ENCODE measurements around the gene PDE6D.
"Not testable (repeated sequence)": the region's sequence is repeated elsewhere in the genome, so short reads cannot be mapped to it uniquely, and the experiment has no call there.

Gene PDE6D

DNA sequence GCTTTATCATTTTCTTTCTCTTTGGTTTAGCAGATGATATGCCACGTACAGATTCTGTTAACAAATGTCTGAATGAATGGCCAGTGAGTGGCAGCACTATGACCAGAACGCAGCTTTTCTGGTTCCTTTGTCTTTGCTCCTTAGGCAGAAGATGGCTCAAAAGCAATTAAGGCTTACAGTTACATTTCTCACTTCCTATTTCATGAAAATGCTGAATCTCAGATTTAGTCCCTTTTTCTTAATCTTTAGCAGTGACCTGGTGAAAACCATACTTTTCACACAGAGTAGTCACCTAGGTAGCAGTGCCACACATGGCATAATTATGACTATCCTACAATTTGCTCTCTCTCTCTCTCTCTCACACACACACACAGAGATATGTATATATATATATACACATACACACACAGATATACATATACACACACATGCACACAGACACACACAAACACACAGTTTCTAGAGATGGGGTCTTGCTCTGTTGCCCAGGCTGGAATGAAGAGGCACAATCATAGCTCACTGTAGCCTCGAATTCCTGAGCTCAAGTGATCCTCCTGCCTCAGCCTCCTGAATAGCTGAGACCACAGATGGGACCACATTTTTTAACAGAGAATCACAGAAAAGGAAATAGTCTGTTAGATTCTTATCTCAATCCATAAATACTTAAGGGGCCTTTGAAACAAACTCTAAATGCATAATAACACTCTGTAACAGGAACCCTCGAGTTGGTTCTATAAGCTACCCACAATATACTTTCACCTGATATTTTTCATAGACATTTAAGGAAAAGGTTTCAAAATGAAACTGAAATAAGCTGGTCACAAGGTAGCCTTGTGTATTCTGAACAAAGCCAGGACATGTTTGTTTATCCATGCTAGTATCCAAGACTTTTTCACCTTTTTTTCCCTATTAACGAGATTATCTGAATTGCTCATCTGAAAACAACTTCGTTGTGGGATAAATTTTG lies 11.6 kb downstream of the PDE6D start:
- DNase-seq, result no peak

DNA sequence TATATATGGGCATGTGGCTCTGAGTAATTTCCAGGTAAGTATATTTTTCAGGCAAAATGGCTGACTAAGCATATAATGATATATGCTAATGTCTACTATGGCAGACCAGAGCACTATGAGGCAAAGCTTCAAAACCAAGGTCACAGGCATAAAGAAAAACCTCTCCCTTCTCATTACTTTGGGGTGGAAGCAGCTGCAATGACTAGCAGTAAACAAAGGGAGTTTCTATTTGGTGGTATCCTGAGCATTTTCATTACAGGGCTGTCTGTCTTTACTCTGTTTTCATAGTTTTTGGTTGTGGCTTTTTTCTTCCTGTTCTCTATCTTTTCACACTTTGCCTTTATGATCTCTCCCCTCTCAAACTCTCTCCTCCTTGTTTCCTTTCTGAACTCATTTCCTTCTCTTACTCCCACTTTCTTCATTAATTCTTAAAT lies 15.6 kb downstream of the PDE6D start:
- no peak for DNase-seq

DNA sequence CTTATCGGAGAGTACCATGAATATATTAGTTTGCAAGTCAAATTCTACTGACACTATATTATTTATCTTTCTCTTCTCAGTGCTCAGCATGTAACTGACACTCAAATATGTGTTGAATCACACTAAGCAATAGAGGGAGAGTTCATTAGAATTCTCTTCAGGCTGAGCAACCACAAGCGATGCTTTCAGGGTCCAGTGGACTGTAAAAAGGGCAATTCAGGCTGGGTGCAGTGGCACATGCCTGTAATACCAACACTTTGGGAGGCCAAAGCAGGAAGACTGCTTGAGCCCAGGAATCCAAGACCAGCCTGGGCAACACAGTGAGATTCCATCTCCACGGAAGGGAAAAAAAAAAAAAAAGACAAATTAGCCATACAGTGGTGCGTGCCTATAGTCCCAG lies 16.3 kb downstream of the PDE6D start:
- no peak for DNase-seq

DNA sequence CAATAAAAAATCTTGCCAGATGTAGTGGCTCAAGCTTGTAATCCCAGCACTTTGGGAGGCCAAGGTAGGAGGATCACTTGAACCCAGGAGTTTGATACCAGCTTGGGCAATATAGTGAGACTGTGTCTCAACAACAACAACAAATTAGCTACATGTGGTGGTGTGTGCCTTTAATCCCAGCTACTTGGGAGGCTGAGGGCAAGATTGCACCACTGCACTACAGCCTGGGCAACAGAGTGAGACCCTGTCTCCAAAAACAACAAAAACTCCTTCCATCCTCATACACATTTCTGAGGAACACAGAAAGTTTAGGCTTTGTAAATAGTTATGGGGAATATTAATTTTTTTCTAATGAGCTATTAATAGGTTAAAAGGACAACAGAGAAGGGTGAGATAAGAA lies 17.0 kb downstream of the PDE6D start:
- DNase-seq, result no peak

DNA sequence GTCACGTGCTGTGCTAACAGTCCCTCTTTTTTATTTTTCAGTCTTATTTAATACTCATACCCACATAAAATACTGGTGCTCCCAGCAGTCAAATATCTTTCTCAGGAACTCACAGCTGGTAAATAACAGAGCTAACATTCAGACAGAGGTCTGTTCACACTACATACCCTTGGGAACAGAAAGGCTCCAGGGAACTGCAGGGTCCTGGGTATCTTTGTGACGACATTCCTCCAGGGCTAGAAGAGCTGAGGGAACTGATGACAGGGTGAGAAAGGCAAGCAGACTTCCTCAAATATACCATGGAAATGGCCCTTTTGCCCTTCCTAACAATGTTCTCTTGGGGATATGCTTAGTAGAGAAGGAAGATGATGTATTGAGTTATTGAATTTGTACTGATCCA lies 19.3 kb downstream of the PDE6D start:
- DNase-seq, result no peak

DNA sequence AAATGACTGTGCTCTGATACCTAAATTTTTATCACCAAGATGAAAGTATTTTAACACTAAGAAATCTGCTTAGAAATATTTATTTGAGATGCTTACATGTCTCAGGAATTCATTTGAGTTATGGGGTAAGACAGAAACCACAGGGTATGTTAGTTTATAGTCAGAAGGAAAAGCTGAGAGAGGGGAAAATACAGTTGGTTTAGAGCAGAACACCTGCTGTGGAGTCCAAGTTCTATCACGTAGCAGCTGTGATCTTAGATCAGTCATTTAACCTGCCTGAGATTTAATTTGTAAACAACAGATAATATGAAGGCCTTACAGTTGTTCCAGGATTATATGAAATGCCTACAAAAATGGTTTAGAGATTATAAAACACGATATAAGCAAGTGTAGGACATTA lies 29.0 kb downstream of the PDE6D start:
- DNase-seq, result no peak

DNA sequence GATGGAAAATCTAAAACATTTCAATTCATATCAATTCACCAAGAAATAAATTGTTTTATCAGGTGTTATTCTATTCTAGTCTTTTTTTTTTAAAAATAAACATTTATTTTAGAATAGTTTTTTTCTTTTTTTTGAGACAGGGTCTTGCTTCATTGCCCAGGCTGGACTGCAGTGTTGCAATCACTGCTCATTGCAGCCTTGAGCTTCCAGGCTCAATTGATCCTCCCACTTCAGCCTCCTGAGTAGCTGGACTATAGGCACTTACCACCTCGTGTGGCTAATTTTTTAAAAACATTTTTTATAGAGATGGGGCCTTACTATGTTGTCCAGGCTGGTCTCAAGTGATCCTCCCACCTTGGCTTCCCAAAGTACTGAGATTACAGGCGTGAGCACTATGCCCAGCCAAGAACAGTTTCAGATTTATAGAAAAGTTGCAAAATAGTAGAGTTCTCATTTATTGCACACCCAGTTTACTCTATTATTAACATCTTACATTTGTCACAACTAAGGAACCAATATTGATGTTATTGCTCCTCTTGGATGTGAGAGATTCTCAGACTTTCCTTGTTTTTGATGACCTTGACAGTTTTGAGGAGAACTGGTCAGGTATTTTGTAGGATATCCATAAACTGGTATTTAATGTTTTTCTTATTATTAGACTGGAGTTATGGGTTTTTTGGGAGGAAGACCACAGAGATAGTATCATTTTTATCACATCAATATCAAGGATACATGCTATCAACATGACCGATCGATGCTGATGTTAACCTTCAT lies 29.9 kb downstream of the PDE6D start:
- DNase-seq, result no peak

DNA sequence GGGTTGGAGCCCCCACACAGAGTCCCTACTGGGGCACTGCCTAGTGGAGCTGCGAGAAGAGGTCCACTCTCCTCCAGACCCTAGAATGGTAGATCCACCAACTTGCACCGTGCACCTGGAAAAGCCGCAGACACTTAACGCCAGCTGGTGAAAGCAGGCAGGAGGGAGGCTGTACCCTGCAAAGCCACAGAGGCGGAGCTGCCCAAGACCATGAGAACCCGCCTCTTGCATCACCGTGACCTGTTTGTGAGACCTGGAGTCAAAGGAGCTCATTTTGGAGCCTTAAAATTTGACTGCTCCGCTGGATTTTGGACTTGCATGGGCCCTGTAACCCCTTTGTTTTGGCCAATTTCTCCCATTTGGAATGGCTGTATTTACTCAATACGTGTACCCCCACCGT lies 32.1 kb downstream of the PDE6D start:
- not testable (repeated sequence) for DNase-seq

DNA sequence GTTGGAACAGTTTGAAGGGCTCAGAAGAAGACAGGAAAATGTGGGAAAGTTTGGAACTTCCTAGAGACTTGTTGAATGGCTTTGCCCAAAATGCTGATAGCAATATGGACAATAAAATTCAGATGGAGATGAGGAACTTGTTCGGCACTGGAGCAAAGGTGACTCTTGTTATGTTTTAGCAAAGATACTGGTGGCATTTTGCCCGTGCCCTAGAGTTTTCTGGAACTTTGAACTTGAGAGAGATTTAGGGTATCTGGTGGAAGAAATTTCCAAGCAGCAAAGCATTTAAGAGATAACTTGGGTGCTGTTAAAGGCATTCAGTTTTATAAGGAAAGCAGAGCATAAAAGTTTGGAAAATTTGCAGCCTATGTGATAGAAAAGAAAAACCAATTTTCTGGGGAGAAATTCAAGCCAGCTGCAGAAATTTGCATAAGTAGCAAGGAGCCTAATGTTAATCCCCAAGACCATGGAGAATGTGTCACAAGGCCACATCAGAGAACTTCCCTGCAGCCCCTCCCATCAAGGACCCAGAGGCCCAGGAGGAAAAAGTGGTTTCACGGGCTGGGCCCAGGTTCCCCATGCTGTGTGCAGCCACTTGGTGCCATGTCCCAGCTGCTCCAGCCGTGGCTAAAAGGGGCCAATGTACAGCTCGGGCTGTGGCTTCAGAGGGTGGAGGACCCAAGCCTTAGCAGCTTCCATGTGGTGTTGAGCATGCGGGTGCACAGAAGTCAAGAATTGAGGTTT lies 32.8 kb downstream of the PDE6D start:
- not testable (repeated sequence) for DNase-seq

DNA sequence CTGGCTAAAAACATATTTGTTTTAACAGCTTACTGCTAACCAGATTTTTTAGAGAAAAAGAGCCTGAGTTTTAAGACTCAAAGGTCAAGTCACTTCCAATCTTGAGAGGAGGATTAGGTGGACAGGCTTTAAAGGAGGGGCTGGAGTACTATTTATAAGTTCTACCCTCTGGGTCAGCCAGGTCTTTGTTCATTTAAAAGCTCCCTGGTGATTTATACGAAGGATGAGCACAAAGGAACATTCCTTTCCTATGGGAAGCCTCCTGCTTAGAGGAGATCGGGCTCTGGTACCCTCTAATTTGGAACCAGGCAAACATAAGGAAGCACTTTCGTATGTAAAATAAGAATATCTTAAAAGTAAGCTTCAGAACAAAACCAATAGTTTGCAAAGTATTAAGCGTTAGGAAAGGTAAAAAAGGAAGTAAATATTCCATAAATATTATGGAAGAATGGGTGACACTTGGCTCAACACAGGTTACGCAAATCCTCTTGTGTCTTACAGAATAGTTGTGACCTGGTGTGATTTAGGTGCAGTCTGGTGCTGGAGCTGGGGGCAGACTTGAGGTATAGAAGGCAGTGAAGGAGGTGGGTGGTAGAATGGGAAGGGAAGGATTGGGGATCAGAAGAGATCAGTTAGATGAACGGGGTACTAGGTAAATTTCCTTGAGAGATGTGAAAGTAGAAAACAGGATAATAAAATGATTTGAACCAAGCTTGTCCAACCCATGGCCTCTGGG lies 35.6 kb downstream of the PDE6D start:
- DNase-seq, result no peak

DNA sequence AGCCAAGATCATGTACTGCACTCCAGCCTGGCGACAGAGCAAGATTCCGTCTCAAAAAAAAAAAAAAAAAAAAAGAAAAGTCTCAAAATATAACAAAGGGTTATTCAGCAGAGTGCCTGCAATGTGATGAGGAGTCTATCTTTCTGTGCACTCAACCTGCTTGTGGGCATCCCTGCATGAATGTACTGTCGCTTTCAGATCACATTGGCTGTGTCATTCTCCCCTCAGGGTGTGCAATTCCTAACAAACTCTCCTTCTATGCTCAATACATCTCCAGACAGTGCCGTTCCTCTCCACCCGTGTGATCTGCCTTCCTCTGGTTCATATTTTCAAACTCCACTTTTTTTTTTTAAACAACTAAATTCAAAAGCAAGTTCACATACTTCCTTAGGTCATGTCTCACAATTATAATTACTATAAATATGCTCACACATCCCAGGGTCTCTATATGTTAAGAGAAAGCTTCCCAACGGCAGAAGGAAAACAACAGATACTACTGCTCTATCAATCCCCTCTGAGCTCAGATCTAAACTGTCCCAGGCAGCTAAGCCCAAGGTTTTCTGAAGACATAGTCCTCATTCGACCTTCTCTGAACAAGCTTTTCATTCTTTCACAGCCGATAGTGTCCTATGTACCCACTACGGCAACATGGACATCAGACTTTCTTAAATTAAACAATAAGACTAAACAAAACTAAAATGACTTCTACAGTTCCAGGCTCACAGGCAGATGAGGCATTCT lies 37.5 kb downstream of the PDE6D start:
- DNase-seq, result no peak

DNA sequence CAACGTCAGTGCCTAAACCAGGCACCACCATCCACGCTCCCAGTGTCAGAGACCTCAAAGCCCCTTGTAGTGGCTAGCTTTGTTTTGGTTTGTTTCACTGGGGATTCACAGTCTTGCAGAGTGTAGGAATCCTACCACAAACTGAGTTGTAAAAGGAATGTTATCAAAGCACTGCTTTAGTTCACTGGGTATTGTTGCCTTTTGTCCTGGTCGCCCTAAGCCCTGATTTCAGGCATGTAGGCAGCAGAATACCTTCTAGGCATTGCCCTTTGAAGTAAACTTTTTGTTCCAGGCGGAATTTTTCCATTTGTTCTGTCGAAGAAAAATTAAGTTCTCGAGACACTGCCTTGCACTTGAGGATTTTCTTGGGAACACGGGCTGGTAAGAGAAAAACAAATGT lies 43.3 kb downstream of the PDE6D start:
- DNase-seq, result no peak

DNA sequence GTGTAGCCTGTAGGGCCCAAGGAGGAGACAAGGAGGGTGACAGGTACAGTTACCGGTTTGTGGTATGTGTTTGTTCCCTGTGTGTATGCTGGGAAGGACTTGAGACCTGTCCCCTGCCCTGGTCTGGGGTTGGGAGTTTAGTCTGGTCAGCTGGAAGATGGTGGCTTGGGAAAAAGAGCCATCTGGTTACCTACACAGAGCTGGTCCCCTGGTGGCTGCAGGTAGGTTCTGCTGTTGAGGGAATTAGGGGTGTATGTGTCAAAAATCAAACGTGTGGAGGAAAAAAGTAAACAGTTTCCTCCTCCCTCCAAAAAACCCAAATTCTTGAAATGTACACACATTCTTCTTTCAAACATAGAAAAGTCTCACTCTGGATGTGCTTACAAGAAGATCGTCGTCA lies 48.5 kb downstream of the PDE6D start:
- DNase-seq, result no peak

DNA sequence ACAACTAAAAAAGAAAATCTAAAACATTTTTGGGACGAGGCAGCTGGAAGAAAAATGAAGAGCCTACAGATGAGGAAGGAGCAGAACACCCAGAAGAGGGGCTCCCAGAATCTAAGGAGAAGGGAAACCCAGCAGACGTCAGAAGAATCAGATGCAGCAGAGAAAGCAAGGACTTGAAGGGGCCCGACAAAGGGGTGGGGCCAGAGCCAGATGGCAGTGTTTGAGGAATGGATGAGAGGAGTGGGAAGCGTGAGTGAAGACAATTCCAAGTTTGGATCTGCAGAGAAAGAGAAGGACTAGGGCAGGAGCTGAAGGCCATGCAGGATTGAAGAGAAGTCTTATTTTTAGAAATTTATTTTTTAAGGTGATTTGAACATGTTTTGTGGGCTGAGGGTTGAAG lies 53.5 kb downstream of the PDE6D start:
- no peak for DNase-seq

DNA sequence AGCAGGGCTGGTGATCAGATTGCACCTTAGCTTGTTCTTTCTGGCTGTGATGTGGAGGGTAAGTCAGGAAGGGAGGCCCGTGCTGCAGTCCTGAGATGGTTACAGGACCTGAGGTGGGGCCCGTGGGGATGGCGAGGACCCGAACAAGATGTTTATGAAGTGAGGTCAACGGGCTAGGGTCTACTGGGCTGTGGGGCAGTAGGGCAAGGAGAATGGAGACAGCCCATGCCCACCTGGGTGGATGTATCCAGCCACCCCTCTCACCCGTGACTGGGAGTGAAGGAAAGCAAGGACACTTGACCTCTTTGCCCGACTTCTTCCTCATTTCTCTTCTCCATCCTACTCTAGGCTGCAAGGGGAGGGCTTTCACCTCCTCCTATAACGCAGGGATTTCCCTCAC lies 54.8 kb downstream of the PDE6D start:
- no peak for DNase-seq

DNA sequence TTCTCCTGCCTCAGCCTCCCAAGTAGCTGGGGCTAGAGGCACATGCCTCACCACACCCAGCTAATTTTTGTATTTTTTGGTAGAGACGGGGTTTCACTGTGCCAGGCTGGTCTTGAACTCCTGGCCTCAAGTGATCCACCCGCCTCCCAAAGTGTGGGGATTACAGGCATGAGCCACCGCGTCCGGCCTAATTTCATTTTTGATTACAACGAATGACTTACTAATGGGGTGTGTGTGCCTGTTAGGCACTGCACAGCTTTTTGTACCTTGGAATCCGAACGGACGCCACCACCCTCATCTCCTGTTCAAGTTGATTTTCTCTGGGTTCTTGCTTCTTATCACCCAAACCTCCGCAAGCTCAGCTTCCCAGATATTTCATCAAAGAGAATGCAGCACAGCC lies 55.6 kb downstream of the PDE6D start:
- DNase-seq, result no peak

DNA sequence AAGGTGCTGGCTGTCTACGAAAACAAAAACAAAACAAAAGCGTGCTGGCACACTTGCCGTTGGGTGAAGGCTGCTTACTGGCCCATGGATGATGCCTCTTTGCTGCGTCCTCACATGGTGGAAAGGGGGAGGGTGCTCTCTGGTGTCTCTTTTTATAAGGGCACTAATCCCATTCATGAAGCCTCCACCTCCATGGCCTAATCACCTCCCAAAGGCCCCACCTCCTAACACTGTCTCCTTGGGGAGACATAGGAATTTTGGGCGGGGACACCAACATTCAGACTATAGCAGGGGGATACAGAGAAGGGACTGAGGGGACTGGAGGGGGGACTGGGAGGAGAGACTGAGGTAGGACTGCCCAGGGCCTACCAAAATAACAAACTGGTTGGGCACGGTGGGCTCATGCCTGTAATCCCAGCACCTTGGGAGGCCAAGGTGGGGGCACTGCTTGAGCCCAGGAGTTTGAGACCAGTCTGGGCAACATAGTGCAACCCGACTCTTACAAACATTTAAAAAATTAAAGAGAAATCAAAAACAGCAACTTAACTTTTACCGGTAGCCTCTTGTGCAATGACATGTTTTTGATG lies 58.3 kb downstream of the PDE6D start:
- no peak for DNase-seq

DNA sequence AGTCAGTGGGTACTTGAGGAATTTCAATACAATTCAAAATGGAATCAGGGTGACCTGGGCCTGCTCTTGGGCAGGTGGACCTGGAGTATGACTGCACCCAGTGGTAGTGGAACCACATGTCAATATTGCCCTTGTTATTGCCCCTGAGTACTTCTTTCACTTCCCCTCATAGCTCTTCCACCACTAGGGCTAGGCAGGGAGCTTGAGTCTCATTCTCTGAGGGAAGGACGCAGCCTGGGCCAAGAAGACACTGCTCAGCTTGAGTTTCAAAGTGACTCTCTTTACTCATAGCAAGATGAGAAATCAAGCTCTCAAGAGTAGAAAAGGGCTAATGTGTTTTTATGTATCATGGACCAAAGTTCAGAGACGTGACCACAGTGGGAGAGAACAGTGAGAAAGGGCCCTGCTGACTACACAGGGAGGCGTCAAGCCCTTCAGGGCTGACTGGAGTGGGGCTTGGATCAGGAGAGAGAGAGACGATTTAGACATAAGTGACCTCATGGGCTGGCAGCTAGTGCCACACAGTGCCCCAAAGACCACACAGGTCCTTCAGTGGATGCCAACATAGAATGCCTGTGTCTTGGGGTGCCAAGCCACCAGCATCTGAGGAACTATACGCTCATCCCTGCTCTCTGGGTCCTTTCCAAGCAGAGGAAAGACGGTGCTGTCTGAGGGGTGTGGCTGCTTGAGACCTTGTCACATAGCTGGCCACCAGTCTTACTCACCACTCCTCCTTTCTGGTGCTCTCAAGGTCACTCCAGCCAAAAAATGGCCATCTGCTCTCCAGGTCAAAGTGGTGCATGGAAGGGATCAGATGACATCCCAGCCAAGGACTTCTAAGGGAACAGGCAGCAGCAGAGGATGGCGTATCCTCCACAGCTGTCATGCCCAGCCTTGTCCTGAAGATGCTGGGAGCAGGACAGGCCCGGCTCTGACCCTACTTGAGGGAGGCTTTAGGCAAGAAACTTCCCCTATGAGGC lies 59.8 kb downstream of the PDE6D start:
- no peak for DNase-seq

DNA sequence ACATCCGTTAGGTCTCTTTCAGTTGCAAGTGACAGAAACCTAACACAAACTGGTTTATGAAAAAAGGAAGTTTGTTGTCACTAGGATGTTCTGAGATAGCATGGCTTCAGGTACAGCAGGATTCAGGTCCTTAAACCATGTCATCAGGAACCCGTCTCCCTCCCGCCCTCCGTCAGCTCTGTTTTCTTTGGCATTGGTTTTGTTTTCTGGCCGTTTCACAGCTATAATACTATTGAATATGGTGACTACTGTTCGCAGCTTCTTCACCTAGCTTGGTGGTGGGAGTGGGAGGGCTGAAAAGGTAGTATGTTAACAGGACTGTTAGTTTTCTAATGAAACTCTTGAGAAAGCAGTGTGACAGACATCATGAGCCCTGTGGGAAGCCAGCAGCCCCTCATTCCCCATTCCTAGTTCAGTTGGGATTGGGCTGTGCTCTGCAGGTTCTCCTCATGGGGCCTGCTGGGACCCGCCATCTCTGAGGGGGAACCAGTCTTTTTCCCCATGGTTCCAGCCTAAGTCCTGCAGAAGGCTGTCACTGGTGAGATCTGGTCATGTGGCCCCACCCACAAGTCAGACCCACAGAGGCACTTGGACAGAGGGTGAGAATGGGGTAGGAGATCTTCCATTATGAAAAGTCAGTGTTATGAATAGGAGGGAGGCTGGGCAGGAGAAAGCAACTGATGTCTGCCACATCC lies 60.6 kb downstream of the PDE6D start:
- DNase-seq, result no peak

DNA sequence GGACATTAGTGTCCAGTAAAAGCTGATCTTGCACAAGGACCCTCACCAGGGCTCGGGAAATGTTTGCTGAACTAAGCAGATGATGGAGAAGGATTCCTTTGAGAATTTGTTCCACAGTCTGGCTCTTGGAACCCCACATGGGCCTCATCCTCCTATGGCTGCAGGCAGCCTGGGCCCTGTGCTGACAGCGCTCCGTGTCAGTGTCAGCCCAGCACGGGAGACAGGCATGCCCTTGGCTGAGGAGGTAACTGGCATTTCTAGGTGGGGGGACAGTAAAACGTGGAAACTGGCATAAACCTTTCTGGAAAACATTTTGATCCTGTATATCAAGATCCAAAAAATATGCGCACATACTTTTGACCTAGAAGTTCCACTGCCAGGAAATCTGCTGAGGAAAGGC lies 62.3 kb downstream of the PDE6D start:
- DNase-seq, result no peak
